NCI-H2227 (cell line): ENCODE results near the gene UBA7.
A peak's percentile ranks its signal among the peaks of the same experiment; 100 is the strongest.
"Not testable (repeated sequence)": the region's sequence is repeated elsewhere in the genome, so short reads cannot be mapped to it uniquely, and the experiment has no call there.

Experiments
- DNase-seq: peaks from one replicate; lab custom pipeline; 2025; ENCODE audit not compliant: unreplicated experiment; lab: John Stamatoyannopoulos, UW

Gene UBA7

GRCh38 chr3:49786357-49787181 is 27.2 kb downstream of the UBA7 start, which contains the start of gene IP6K1:
Gene IP6K1, minus strand, starts transcription at chr3:49786542. Its CDS starts 38,502 bp downstream, at chr3:49748040.
- DNase-seq = peak; percentile 98

DNA sequence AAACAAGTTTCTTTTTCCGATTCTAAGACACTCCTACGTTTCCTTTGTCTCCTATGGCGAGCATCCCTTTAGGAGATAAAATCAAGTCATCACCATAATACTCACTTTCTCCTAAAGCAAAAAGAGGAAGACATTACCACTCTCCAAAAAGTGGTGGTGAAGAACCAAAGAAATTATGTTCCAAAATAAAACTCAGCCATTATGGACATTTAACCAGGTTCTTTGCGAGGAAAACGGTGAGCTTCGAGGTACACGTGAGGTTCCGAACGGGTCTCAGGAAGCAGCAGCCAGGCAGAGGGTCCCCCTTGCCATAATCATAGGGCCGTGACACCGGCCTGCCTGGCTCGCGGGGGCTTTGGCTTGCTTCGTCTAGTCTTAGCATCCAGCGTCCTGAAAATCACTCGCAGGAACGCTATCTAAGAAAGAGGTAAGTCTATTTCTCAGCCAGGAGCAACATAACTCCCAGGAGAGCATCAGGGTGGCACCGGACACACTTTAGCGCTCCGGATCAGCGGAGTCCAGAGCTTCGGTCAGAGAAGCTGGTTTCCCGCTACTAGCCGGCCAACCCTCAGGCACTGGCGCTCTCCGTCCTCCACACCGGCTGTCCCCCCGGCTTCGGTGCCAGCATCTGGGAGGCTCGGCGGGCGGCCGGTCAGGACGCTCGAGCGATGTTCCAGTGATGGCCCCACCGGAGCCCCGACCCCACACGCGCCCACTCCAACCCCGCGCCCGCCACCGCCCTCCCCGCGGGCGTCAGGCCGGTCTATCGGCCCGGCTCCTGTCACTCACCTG is 28.0 kb downstream of the UBA7 start:
- peak; percentile 25 for DNase-seq

- not testable (repeated sequence) for DNase-seq
Observed at GRCh38 chr3:49782277-49782676, 31.5 kb downstream of the UBA7 start.

DNA sequence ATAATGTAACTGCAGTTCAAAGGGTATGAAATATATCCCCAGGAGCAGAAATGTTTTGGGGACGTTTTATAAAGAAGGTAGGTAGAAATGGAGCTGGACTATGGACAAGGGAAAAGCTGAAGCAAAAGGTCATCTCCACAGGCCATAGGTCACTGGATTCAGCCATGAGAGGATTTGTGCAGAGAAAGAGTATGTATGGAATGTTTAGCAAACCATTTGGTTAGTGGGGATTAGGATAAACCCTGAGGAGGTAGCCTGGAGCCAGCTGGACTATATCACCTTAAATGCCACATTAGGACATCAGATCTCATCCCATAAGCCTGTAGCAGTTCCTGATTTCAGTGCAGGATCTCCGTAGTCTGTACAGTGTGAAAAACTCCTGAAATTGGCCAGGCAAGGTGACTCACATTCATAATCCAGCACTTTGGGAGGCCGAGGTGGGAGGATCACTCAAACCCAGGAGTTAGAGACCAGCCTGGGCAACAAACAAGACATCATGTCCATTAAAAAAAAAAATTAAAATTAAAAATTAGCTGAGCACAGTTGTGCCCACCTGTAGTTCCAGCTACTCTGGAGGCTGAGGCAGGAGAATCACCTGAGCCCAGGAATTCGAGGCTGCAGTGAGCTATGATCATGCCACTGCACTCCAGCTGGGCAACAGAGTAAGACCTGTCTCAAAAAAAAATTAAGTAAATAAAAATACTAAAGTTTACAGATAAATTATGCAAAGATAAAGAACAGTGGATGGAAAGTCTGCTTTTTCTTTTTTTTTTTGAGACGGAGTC is 32.1 kb downstream of the UBA7 start:
- DNase-seq = no peak

GRCh38 chr3:49780975-49781365 is 32.8 kb downstream of the UBA7 start:
- DNase-seq = not testable (repeated sequence)

GRCh38 chr3:49780080-49780974 is 33.4 kb downstream of the UBA7 start:
- no peak for DNase-seq

DNA sequence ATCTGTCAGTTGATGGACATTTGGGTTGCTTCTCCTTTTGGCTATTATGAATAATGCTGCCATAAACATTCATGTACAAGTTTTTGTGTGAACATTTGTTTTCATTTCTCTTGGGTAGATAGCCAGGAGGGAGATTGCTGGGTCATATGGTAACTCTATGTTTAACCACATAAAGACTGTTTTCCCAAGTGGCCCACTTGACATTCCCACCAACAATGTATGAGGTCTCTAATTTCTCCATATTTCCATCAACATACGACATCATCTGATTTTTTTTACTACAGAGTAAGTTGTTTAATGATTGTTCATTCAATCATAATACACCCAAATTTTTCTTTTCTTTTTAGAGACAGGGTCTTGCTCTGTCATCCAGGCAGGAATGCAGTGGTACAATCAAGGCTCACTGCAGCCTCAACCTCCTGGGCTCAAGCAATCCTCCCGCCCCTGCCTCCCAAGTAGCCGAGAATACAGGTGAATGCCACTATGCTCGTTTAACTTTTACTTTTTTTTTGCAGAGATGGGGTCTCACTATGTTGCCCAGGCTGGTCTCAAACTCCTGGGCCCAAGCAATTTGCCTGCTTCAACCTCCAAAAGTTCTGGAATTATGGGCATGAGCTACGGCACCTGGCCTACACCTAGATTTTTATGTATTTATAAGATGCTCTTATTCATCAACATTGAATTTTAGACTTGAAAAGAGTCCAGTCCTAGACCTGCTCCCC is 34.2 kb downstream of the UBA7 start:
- no peak for DNase-seq

DNA sequence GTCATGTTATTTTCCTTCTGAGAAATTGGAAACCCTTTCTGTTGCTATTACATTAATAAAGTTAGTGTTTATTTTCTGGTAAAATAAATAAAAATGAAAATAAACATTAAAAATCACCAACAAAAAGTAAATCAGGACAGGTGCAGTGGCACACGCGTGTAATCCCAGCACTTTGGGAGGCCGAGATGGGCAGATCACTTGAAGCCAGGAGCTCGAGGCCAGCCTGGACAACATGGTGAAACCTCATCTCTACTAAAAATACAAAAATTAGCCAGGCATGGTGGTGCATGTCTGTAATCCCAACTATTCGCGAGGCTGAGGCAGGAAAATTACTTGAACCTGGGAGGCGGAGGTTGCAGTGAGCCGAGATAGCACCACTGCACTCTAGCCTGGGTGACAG is 37.7 kb downstream of the UBA7 start:
- DNase-seq = not testable (repeated sequence)

DNA sequence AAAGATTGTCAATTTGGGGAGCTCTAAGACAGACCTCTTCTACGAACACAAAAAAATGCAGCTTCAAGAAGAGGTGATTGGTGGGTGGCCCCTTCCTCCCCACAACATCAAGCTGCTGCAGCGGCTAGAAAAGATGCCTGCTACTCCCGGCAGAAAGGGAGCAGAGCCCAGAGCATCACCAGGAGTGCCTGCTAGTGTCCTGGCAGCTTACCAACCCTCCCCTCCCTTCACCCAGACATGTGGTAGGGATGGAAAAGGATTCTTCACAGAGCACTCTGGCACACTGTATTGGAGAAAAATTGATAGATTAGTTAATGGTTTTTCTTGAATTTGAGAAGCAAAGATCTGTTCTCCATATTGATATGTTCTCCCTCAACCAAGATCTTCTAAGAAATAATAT is 38.2 kb downstream of the UBA7 start:
- no peak for DNase-seq

DNA sequence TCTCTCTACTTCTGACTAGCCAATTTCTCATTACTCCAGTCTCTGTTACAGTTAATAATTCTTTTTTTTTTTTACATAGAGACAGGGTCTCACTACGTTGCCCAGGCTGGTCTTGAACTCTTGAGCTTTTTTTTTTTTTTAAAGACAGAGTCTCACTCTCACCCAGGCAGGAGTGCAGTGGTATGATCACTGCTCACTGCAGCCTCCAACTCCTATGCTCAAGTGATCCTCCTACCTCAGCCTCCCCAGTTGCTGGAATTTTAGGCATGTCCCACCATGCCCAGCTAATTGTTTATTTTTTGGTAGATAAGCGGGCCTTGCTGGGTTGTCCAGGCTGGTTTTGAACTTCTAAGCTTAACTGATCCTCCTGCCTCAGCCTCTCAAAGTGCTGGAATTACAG is 41.0 kb downstream of the UBA7 start:
- DNase-seq = no peak

DNA sequence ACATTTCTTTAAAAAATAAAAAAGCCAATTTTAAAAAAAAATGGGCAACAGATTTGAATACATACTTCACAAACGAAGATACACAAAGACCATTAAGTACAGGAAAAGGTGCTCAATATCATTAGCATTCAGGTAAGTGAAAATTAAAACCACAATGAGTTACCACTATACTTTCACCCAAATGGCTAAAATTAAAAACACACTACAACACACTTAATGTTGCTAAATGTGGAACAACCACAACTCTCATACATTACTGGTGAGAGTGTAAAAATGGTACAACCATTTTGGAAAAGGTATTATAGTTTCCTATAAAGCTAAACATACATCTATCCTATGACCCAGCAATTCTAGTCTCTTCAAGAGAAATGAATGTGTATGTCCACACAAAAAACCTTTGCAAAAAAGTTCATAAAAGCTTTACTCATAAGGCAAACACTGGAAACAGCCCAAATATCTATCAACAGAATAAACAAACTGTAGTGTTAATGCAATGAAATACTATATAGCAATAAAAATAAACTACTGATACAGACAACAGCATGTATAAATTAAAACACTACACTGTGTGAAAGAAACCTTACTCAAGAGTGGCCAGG is 42.3 kb downstream of the UBA7 start:
- DNase-seq = no peak

DNA sequence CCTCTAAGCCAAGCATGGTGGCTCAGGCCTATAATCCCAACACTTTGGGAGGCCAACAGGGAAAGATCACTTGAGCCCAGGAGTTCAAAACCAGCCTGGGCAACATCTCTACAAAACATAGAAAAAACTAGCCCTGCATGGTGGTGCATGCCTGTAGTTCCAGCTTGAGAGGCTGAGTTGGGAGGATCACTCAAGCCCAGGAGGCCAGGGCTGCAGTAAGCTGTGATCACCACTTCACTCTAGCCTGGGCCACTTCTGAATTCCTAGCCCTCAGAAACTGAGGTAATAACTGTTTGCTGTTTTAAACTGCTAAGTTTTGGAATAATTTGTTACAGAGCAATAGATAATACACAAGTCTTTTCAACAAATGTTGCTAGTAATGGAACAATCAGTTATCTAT is 43.8 kb downstream of the UBA7 start:
- no peak for DNase-seq

DNA sequence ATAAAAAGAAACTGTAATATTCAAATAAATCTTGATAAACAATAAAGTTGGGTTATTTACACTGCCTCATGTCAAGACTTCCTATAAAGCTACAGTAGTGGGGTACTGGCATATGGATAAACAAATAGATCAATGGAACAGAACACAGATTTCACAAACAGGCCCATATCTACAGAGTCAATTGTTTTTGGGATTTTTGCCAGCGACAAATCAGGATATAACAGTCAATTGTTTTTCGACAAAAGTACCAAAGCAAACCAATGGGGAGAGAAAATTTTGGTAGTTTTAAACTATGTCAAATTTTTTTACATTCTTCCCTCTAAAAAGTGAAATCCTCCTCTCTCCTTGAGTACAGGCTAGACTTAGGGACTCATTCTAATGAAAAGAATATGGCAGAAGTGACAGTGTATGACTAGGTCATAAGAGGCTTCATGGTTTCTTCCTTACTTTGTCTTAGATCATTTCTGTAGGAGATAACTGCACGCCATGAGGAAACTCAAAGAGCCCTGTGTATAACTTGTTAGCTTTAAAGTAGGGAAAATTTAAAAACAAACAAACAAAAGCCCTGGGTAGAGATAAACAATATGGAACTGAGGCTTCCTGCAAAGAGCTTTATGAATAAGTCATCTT is 44.4 kb downstream of the UBA7 start:
- DNase-seq = no peak

GRCh38 chr3:49763981-49764380 is 49.8 kb downstream of the UBA7 start:
- DNase-seq = no peak

DNA sequence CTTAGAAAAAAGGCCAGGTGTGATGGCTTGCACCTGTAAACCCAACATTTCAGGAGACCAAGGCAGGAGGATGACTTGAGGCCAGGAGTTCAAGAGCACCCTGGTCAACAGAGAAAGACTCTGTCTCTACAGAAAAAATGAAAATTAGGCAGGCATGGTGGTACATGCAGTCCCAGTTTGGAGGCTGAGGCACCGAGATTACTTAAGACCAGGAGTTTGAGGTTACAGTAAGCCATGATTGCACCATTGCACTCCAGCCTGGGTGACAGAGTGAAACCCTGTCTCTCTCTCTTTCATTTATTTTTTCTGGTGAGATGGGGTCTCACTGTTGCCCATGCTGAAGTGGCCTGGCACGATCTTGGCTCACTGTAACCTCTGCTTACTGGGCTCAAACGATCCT is 52.1 kb downstream of the UBA7 start:
- no peak for DNase-seq

DNA sequence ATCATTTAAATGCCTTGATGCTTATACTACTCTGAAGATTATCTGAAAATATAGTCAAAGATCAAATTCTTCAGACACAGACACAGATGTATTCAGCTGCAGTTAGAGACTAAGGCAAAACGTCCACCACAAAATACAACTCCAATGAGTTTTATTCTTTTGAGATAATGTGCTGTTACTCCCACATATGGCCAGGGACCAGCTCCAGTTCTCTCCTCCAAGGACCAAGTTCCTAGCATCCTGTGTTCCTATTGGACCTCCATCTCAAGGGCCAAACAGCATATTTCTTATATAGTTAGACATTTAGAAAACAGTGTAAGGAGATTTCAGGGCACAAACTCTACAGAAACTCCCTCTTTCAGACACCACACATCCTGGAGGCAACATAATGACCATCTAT is 54.5 kb downstream of the UBA7 start:
- DNase-seq = no peak

GRCh38 chr3:49757197-49757596 is 56.6 kb downstream of the UBA7 start:
- no peak for DNase-seq

- no peak for DNase-seq
Observed at GRCh38 chr3:49756036-49756435, 57.7 kb downstream of the UBA7 start.
